ELR (cell line): ENCODE results near the gene JPH4.

ENCODE experiments used
- DNase-seq: peaks from one replicate; pipeline ENCODE4 v3.0.0-alpha.2; 2015; ENCODE audit warnings: low read depth

Gene JPH4

DNA sequence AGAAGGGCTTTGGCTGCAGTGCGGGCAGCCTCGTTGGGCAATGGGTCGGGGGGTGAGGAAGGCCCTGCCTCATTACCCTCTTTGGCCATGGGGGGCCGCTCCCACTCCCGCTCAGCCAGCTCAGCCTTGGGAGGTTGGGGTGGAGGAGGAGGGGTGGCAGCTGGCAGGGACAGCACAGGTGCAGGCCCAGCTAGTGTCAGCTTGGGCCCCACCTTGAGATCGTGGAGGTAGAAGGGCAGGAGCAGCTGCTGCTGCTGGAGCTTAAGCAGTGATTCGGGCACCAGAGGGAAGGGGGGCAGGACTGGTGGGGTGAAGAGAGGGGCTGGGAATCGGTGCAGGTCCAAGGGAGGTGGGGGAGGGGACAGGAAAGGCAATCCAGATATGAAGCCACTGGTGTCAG, 53.0 kb downstream of the JPH4 start:
- DNase-seq = no peak

DNA sequence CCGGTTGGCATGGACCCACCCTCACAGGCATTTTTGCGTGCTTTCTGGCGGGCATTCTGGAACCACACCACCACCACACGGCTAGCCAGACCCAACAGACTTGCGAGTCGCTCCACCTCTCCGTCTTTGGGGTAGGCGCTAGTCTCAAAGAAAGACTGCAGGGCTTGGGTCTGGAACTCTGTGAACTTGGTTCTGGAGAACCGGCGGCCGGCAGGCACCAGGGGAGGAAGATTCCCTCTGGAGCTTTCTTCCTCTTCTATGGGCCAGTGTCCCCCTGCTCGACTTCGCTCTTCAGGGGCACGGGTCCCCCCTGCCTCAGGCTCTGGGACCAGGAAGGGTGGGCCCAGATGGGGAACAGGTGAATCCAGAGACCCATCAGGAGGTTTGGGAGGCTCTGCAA, 53.6 kb downstream of the JPH4 start:
- DNase-seq = no peak

DNA sequence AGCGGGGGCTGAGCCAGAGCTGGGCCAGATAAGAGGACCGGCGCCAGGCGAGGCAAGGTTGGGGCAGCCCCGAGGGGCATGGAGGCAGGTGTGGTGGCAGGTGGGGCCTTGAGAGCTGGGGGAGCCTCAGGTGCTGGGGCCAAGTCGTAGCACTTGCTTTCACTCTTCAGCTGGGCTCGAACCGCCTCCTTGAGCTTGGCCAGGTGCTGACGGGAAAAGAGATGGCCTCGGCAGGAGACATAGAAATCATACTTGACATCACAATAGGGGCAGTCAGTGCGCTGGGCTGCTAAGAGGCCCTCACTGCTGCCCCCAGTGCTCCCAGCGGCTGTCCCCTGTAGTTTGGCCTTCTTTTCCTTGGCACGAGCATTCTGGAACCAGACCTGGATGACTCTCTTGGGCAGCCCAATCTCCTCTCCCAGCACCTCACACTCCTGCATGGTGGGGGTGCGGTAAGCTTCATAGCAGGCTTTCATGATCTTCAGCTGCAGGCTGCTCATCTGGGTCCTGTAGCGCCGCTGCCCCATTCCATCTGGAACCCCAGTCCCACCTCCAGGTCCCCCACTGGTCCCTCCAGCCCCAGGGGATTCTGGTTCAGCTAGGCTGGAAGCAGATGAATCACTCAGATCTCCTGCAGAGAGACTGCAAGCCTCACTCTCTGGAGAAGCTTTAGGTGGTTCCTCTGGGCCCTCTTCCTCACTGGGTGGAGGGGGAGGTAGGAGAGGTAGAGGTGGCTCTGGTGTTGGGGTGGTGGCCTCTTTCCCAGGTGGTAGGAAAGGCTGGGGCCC, 55.2 kb downstream of the JPH4 start:
- no peak for DNase-seq

DNA sequence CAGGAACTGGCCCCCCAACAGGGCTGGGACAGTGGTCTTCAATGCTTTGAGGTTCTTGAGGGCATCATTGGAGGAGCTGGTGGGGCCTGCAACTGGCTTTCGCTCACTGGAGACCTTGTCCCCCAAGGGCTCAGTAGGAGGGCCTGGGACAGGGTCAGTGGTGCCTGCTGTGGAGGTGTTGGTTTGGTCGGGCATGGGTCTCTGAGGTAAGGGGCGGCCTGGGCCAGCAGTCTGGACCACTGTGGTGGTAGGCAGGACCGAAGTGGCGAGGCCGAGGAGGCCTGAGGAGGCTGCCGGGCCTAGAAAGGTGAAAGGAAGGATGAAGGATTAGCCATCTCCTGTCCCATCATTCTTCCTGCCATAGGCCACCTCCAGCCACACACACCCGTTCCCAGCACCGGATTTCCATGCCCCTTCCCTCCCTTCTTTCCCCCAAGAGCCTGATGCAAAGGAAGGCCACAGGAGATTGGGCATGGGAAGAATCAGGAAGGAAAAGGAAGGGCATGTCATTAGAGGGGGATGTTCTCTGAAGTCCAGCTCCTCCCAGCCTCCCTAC, 55.9 kb downstream of the JPH4 start:
- DNase-seq = no peak

DNA sequence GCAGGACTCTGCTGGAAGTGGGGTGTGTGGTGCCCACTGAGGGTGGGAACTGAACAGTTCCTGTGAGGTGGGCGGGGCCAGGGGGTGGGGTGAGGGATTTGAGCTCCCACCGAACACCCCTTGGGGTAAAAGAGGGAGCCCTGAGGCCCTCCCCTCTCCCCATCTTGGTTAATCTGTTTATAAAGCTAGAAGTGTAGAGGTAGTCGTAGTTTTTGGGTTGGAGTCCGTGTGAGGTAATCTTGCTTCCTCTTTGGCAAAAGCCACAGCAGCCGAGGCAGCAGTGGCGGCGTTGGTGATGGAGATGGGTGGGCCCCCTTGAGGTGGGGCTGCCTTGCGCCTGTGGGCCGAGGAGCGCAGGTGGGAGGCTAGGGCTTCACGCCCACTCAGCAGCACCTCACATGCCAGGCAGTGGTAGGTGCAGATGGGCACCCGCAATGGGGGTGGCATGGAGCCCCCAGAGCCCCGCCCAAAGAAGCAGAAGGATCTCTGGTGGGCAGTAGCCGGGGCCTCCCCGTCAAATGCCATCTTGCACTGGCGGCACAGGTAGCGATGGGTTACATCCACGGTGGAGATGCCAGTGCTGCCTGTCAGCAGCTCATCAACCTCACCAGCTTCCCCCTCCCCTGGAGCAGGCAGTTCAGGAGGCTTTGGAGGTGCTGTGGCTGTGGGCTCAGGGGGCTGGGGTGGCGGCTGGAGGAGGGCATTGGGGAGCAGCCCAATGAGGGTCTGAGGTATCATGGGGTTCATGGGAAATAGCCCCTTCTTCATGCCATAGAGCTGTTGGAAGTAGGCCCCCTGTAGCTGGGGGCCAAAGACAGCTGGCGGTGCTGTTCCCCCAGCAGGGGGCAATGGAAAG, 56.6 kb downstream of the JPH4 start:
- no peak for DNase-seq

DNA sequence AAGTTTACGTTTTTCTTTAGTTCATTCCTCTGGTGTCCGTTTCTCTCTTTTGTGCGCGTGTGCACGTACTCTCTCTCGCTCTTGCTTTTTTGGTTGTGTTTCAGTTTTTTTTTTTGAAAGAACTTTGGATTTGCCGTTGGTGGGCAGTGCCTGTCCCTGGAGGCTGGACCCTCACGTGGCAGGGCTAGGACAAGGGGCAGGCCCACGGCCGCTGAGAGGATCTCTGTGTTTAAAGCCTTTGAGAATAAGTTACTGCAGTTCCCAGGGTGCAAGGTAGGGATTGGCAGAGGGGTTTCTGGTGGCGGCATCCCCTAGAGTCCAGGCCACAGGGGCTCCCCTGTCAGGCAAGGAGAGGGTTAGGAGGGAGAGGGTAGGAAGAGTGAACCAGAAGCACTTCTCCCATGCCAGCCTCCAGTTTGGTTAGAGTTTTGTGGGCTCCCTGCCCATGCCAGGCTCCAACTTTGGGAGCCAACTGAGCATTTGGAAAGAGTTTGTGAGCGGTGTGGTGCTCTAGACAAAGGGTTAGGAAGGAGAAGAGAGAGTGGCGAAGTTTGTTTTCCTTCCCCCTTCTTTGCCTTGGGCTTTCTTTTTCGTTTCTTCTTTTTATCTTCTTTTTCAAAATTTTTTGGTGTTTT, 57.6 kb downstream of the JPH4 start:
- DNase-seq = no peak

DNA sequence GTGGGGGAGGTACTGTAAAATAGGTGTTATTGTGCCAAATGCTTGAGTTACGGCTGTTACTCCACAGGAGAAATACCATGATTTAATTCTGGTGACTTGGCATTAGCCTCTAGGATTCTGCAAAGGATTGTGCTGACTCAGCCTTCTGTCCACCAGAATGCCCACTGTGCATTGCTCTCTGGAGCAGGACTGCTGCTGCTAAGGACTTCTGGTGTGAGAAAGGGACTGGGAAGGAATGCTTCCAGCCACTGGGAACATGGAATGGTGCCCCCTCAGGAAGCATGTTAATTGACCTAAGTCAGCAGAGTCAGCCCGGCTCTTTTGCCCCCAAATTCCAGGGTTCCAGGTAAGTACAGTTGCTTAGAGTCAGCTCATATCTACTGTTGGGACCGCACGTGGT, 59.9 kb downstream of the JPH4 start:
- no peak for DNase-seq
